NB4 (cell line): ENCODE data around the gene TM4SF4.

Experiments
- DNase-seq: peaks from one replicate; pipeline ENCODE4 v3.0.0; 2010; ENCODE audit warnings: low read depth
- H3K4me3 ChIP-seq: one replicate; pipeline ENCODE4 v1.5.1; 2011; ENCODE audit warnings: mild to moderate bottlenecking, low read depth, low read length, moderate library complexity
- MYC ChIP-seq: IDR thresholded peaks from 2 replicates; pipeline ENCODE4 v1.6.1; 2011; ENCODE audit warnings: low read depth, low read length
- POLR2A ChIP-seq: IDR thresholded peaks from 2 replicates; pipeline ENCODE4 v1.6.1; 2011; ENCODE audit warnings: mild to moderate bottlenecking; ENCODE audit not compliant: insufficient read length; ENCODE audit errors: extremely low read depth
- TF ChIP-seq, protein P1 (sequence below): IDR thresholded peaks from one replicate; pipeline ENCODE4 v1.5.1; 2012; ENCODE audit warnings: low read depth, low read length
- TF ChIP-seq, protein P2 (sequence below): IDR thresholded peaks from 2 replicates; pipeline ENCODE4 v1.6.1; 2011; ENCODE audit warnings: low read depth, low read length

The TM4SF4 gene

DNA sequence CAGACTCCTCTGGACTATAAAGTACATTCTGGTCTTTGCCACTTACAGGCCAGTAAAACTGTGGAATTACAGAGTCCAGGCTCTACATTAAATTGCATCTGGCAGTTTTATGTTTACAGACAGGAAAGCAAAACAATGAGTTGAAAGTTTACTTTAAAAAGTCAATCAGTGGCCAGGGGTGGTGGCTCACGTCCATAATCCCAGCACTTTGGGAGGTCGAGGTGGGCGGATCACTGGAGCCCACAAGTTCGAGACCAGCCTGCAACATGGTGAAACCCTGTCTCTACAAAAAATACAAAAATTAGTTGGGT is 53.8 kb downstream of the TM4SF4 start:
- TF ChIP-seq, protein P1, sequence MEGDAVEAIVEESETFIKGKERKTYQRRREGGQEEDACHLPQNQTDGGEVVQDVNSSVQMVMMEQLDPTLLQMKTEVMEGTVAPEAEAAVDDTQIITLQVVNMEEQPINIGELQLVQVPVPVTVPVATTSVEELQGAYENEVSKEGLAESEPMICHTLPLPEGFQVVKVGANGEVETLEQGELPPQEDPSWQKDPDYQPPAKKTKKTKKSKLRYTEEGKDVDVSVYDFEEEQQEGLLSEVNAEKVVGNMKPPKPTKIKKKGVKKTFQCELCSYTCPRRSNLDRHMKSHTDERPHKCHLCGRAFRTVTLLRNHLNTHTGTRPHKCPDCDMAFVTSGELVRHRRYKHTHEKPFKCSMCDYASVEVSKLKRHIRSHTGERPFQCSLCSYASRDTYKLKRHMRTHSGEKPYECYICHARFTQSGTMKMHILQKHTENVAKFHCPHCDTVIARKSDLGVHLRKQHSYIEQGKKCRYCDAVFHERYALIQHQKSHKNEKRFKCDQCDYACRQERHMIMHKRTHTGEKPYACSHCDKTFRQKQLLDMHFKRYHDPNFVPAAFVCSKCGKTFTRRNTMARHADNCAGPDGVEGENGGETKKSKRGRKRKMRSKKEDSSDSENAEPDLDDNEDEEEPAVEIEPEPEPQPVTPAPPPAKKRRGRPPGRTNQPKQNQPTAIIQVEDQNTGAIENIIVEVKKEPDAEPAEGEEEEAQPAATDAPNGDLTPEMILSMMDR = no peak
- TF ChIP-seq, protein P2, sequence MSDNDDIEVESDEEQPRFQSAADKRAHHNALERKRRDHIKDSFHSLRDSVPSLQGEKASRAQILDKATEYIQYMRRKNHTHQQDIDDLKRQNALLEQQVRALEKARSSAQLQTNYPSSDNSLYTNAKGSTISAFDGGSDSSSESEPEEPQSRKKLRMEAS = no peak
- TF ChIP-seq POLR2A (no peak), MYC (no peak)
- no peak overlapping the region for H3K4me3 ChIP-seq
- no peak for DNase-seq

DNA sequence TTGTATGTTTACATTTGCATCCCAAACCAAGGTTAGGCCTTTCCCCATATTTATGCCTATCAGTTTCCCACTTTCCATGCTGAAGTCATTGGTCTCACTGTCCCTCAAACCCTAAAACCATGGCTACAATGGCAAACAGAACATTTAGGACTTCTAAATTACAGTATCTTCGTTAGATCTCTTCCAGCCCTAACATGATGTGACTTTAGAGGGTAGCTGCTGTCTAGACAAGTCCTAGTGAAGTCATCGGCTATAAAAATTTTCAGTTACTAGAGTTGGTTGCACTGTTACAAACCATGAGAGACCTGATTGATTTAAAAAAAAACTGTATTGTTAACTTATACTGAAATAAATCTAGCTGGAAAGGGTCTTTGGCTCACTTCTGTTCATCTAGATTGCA is 54.6 kb downstream of the TM4SF4 start:
- no peak overlapping the region for H3K4me3 ChIP-seq
- DNase-seq = no peak
- TF ChIP-seq, protein P2 = no peak
- TF ChIP-seq MYC (no peak), POLR2A (no peak)
- TF ChIP-seq, protein P1 = no peak

DNA sequence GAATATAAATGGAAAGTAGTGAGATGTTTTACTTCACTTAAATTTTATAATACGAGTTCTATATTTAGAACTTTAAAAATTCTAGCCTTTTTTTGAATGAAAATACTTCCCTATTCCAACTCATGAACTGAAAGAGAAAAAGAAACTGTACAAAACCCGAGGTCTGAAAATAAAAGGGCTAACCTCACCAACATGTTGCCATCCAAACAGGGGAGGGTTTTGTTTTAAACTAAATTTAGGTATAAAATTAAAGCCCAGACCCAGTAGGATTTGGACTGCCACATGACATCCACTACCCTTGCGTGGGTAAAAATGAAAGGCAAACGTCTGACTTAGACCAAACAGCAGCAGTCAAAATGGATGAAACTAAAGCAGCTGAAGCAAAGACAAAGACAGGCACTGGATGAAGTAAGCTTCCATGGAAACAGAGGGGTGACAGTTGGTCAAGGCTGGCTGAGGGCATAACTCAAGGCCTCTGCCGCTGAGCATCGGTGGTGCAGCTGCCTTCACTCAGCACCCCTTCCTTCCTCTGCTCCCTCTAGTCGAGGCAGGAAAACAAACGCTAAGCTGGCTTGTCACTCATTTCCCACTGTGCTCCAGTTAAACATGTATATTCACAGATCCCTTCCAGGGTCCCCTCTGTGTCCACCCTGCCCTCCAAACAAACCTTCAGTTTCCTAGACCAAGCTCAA is 58.1 kb downstream of the TM4SF4 start:
- DNase-seq = no peak
- no peak overlapping the region for H3K4me3 ChIP-seq
- no peak for TF ChIP-seq POLR2A
- TF ChIP-seq MYC = no peak
- TF ChIP-seq, protein P2 = no peak
- TF ChIP-seq, protein P1 = no peak

DNA sequence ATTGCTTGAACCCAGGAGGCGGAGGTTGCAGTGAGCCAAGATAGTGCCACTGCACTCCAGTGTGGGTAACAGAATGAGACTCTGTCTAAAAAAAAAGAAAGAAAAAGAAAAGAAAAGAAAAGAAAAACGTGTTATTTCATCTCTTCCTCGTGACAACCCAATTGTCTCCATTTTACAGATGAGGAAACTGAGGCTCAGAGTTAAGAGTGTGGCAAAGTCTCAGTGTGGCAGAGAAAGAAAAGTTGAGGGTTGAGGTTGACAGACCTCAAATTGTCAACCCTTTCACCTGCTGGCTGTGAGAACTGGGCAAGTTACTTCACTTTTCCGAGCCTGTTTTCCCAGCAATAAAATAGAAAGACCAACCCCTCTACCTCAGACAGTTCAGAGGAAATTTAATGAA is 59.6 kb downstream of the TM4SF4 start:
- DNase-seq = no peak
- H3K4me3 ChIP-seq = no peak overlapping the region
- TF ChIP-seq, protein P1 = no peak
- TF ChIP-seq MYC = no peak
- TF ChIP-seq, protein P2 = no peak

DNA sequence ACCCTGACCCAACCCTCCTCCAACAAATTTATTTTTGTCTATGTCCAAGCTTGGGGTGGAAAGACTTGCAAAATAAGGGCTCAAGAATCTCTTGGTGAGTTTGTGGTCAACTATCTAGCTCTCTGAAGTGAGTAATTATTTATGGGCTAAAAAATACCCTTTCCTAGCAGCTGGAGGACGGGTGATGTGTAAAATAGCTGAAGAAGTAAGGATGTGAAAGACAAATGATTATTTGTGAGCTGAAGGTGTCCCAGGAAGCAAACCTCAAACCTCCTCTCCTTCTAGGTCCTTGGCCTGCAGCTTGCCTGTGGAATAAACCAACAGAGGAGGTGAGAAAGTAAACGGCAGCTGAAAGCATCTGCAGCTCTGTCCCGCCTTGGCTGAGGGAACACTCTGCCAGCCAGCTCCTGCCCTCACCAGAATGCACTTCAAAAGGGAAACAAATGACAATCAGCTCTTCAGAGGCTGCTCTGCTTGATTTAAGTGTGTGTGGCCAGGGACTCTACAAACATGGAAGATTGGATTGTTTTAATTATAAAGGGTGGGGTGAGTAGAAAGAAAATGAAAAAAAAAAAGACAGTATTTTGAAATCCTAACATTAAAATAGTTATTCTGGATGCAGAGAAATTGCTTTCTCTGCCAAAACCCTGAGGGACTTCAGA is 60.3 kb downstream of the TM4SF4 start:
- no peak for DNase-seq
- TF ChIP-seq POLR2A (no peak), MYC (no peak)
- TF ChIP-seq, protein P1 = no peak
- TF ChIP-seq, protein P2 = no peak
- no peak overlapping the region for H3K4me3 ChIP-seq

DNA sequence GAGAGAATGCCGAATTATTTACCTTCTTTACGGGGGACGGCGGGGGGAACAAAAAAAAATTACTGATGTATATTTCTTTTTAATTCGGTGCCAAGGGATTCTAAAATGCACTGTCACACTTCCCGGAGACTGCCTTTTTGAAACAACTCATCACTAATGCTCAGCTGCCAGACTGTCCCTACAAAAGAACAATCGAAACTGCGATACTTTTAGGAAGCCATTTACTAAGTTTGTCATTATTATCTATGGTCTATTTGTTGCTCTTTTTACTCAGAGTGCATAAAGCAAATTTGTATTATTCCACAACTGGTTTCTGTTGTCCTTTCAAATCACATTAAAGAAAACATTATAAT is 60.8 kb downstream of the TM4SF4 start:
- H3K4me3 ChIP-seq = no peak overlapping the region
- DNase-seq = no peak
- TF ChIP-seq POLR2A = no peak
- TF ChIP-seq, protein P2 = no peak
